GM19043 (cell line): ENCODE results near the gene ENPP7.

ENCODE experiments used
- ATAC-seq: cut with Tn5 transposase; IDR thresholded peaks from one replicate; pipeline ENCODE4 v1.9.1; 2021; ENCODE audit warnings: low read depth; ENCODE audit not compliant: unreplicated experiment

ENPP7 gene

DNA sequence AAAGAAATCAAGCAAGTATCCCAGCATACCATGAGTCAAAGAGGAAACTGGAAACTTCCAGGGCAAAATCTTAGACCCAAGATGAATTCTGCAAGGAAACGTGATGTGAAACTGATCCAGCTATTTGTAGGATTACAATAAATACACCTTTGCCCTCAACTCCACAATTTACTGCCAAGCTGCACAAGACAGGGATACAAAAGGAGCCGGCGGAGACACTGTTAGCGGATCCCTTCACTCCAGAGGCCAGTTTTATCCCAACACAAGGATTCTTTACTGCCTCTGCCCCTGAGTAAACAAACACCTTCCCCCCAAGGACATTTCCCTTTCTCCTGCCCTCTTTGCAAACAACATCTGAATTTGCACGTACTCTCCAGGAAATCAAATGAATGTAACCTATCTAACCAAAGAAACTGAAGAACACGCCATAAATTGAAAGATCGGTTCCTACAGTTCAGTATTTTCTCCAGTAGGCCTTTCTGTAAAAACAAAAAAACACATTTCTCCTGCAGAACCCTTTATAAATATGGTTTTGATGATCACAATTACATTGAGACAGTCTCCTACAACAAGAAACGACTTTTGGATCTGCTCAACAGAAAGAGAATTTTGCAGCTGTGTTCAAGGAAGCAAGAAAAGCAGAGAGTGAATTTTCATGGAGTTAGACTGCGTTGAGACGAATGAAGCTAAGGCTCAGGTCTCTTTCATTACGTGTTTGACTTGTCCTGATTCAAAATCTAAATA lies 45.8 kb downstream of the ENPP7 start:
- ATAC-seq: no peak

DNA sequence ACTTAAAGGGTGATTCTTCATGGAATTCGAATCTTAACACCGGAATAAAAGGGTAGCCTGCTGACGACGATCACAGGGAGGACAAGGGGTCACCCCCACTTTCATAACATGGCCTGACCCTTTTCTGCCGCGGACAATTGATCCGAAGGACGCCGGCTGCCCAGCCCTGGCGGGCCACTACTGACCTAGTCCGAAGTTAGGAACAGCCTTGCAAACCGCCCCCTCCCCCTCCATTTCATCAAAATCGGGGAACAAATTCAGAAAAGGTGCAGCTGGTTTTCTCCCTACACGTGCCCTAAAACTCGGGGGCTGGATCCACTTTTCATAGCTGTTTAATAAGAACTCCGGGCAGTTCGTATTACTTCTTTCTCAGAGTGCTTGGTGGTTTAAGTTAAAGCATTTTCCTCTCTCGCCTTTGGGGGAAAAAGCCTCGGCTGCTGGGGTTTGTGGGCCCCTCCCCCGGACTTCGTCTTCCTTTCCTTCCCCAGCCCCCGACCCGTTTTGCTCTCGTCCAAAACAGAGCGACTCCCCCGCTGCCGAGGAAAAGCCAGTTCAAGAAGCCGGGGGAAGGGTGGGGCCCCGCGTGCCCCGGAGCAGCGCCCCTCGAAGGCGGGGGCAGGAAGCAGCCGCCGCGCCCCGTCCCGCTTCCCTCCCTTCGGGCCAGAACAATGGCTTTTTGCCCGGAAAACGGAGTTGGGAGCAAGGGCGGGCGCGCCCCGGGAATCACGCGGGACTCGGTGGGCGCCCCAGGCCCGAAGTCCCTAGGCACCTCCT lies 46.6 kb downstream of the ENPP7 start:
- ATAC-seq: no peak

DNA sequence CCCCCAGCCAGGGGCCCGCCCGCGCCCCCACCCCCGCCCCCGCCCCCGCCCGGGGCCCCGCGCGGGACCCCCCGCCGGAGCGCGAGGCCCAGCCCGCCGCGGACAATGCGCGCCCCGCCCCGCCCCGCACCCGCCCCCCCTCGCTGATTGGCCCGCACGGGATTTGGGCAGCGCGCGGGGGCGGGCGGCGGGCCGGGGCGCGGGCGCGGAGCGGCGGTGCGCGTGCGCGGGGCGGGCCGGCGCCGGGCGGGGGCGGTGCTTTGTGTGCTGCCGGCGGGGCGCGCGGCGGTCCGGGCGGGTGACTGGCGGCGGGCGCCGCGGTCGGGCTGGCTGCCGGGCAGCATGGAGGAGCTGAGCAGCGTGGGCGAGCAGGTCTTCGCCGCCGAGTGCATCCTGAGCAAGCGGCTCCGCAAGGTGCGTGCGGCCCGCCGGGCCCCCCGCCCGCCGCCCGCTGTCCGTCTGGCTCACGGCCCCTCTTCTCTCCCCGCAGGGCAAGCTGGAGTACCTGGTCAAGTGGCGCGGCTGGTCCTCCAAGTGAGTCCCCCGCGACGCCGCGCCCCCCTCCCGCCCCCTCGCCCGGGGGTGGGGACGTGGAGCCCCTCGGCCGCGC lies 47.3 kb downstream of the ENPP7 start, which contains the start of gene CBX2:
CBX2 (plus strand) TSS at position 255 of the 610 bp plus-strand sequence; CDS start at position 343, 88 bp downstream.
- no peak for ATAC-seq

DNA sequence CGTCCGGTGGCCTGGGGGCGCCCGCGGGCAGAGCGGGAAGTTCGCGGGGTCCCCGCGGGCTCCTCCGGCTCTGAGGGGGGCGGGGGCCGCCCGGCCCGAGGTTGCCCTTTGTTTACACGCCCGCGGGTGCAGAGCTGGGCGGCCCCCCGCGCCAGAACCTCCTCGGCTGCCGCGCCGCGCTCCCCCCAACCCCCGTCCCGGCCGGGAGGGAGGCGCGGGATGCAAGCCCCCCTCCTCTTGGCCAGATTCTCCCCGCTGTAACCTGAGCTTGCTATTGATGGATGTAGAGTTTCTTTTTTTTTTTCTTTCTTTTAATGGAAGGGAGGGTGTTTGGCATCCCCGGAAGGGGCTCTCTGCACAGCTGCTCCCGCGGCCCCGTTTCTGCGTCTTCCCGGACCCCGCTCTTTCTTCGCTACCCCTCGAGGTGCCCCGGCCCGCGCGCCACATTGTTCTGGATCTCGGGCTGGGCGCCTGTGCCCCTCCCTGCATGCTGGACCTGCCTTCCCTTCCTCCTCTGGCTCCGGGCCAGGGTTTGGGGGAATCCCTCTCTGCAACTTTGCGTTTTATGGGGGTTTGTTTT lies 47.9 kb downstream of the ENPP7 start:
- ATAC-seq: no peak

DNA sequence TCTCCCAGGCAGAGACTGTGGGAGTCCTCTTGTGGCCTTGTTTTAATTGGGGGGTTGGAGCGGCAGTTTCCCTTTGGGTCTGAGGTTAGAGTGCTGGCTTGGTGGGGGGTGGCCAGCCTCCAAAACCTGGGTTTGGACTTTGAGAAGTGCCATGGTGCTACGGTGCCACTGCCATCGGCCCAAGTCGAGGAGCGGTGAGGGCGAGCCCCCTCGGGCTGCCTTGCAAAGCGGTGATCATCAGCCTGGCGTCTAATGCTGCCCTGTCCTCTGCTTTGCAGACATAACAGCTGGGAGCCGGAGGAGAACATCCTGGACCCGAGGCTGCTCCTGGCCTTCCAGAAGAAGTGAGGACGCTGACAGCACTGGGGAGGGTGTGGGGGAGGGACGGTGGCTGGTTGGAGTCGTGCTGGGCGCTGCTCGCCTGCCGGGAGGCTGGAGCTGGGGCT lies 48.4 kb downstream of the ENPP7 start:
- ATAC-seq: no peak

DNA sequence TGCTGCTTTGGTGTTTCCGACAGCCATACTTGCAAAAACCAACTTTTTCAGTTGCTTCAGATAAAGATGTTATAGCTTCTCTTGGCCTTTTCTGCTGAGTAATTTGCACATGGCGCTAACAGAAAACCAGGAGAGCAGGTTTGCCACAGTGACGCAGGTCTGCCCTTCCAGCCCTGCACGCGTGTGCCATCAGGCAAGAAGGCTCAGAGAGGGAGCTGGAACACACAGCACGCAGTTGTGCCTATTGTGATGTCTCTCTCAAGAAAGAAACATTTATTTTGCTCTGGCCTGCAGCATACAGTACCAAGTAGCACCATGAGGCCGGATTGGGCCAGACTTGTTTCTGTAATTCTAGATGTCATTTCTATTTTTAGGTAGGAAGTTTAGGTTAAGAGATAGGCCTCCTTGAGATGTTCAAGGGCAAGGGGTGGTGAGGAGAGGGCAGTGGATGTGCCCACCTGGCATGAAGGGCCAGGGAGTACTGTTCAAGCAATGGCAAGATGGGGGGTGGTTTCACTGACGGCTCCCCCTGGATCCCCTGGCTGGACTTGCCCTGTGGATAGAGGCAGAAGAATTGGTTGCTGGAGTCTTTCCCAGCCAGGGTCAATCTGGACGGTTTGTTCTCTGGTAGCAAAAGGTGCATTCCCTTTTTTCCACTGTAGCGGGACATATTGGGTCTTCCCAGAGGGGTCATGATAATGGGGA lies 49.1 kb downstream of the ENPP7 start:
- ATAC-seq: no peak

DNA sequence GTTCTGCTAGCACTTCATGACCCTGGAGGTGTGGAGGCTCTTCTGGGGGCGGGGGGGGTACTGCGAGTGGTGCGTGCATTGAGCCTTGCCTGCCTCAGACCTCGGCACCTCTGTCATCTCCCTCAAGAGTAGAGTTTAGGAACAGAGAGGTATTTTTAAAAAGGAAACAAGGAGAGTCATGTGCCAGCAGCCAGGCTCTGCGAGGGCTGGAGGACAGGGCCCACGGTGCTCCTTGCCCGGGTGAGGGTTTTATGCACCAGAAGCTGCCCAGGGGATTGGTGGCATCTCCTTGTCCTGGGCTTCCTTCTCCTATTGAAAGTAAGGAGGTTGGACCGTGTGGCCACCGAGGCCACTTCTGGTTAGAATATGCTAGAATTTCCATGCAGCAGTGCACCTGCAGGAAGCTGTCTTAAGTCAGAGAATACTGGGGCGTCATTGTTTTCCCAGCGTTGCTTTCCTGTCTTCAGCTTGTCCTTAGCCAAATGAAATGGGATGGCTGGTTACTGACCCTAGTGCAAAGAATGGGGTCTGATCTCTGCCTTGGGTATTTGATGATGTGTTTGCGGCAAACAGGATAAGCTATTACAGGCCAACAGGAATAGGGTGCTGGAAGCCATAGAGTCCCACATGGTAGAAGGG lies 50.4 kb downstream of the ENPP7 start:
- no peak for ATAC-seq

DNA sequence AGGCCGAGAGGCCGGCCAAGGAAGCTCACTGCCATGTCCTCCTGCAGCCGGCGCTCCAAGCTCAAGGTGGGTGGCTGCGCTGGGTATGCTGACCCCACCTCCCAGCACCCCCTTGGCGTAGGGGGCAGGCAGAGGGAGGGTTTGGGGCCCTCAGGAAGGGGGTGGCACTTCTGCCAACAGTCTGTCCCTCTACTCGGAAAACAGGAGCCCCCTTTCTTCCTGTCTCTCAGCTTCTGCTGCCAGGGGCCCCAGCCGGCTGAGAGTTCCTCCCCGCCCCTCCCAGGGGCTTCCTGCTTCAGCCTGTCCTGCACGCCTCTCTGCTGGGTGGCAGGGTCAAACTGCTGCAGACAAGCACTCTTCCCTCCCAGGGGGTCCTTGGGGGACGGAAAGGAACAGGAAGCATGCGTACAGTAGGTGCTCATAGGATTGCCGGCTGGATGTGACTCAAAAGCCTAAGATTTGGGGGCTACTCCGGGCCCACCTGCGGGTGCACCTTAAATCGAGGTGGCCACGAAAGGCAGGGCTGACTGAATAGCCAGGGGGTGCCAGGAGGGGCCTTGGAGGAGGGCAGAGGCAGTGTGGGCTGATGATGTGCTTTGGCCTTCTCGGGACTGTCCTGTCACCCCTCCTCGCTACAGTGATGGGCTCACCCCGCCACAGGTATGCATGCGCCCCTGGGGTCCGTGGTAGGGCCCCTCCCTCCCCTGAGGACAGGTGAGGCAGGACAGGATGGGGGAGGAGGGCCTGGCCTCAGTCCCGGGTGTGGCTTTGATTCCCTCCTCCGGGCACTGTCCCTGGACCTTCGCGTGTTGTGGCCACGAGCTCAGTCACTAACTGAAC lies 51.2 kb downstream of the ENPP7 start:
- no peak for ATAC-seq

DNA sequence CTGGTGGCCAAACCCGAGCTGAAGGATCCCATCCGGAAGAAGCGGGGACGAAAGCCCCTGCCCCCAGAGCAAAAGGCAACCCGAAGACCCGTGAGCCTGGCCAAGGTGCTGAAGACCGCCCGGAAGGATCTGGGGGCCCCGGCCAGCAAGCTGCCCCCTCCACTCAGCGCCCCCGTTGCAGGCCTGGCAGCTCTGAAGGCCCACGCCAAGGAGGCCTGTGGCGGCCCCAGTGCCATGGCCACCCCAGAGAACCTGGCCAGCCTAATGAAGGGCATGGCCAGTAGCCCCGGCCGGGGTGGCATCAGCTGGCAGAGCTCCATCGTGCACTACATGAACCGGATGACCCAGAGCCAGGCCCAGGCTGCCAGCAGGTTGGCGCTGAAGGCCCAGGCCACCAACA lies 53.1 kb downstream of the ENPP7 start:
- ATAC-seq: no peak

DNA sequence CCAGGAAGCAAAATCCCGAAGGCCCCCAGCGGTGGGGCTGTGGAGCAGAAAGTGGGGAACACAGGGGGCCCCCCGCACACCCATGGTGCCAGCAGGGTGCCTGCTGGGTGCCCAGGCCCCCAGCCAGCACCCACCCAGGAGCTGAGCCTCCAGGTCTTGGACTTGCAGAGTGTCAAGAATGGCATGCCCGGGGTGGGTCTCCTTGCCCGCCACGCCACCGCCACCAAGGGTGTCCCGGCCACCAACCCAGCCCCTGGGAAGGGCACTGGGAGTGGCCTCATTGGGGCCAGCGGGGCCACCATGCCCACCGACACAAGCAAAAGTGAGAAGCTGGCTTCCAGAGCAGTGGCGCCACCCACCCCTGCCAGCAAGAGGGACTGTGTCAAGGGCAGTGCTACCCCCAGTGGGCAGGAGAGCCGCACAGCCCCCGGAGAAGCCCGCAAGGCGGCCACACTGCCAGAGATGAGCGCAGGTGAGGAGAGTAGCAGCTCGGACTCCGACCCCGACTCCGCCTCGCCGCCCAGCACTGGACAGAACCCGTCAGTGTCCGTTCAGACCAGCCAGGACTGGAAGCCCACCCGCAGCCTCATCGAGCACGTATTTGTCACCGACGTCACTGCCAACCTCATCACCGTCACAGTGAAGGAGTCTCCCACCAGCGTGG lies 53.7 kb downstream of the ENPP7 start:
- ATAC-seq: no peak

DNA sequence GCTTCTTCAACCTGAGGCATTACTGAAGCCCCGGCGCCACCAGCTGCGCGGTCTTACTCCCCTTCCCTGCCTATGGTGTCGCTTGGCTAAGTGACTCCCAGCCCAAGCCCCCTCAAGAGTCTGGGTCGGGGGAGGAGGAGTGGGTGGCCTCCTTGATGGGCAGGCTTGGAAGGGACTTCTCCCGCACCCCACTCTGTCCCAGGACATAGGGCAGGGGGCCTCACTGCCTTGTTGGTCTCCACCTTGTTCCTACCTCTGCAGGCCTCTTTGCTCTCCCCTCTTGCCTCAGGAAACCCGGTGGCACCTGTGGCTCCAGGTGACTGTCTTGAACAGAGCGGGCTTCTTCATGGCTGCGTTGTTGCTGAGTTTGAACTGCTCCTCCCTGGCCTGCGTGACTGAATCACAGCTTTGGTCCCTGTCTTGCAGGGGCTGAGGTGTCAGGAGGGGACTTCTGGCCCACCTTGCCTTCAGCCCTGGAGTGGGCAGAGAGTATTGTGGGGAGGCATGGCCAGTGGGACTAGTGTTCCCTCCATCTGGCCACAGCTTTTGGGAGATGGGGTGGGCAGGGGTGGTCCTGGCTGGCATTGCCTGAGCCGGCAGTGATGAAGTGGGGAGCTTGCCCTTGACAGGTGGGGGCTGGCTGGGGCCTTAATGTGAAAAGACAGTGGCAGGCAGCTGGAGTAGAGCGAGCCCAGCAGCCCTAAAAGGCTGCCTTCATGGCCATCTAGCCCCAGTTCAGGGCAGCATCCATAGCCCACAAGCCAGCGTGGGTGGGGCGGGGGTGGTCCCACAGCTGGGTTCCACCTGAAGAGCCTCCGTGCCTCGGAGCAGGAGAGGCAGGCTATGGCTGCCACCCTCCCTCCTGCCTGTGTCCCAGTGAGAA lies 54.5 kb downstream of the ENPP7 start:
- no peak for ATAC-seq

DNA sequence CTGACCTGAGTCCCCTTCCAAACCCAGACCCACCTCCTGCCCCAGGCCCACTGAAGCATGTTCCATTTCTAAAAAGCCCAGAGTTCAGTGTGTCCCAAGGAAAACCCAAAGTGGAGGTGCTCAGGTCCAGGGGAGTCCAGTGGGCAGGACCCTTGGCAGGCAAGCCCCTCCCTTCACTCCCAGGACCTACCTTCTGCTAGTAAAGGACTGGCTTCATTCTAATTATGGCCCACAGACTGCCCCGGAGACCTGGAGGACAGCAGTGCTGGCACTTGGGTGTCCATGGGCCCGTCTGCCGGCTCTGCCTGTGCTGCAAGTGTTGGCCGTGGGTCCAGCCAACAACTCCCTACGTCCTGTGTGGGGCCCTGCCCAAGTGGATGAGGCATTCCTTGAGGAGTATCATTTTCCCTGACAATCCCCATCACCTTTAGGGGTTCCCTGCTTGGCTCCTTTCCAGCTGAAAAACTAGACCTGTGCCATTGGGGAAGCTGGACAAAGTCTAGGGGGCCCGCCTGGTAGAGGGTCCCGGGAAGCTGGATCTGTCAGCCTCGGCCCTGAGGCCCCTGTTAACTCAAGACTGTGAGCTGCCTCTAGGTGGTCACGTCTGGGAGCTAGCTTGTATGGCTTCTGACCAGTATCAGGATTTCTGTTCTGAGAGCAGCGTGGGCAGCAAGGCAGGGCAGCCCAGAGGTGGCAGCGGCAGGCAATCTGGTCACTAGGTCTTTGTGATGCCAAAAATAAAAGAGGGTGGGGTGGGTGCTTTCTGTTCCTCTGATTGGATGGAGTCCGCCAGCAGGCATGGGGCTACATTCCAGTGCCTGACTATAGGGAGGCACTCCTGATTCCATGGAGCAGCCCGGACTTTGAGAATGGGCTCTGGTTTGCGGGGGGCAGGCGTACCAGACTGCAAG lies 55.4 kb downstream of the ENPP7 start:
- no peak for ATAC-seq

DNA sequence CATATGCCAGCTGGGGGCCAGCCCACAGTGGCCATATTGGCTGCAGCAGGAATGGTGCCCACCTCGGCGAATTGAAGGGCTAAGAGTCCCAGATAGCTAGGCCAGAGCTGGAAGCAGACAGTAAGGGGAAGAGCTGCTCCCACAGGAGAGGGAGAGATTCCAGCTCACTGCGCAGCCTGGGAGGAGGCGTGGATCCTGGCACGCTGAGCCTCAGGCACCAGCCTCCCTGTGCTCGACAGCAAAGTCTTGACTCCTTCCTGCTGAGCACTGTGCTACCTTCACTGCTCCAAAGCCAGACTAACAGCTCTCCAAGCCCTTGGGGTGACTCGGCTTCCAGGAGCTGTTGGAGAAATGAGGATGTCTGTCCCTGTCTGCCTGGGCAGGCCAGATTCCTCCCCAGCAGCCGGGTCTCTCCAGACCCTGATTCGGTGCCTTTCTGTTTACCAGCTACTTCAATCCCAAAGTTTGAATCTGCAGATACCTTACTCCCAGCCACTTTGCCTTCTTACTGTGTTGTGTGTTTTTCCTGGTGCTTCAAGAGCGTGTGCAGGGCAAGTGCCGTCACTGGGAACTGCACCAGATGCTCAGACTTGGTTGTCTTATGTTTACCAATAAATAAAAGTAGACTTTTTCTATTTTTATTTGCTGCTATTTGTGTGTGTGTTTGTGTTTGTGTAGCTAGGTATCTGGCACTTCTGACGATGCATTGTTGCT lies 56.3 kb downstream of the ENPP7 start:
- no peak for ATAC-seq

DNA sequence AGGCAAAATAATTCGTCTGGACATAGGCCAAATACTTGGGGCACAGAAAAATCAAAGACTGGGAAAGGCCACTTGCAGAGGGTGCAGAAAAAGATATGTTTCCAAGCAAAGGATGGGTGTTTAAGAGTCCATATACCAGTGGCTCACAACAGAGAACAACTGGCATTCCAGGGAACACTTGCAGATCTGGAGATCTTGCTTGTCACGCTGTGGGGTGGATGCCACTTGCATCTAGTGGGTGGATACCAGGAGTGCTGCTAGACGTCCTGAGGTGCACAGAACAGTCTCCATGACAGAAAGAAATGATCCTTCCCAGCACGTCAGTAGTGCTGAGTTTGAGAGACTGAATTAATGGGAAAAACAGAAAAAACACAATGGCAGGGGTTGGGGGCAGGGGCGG lies 57.7 kb downstream of the ENPP7 start:
- no peak for ATAC-seq

DNA sequence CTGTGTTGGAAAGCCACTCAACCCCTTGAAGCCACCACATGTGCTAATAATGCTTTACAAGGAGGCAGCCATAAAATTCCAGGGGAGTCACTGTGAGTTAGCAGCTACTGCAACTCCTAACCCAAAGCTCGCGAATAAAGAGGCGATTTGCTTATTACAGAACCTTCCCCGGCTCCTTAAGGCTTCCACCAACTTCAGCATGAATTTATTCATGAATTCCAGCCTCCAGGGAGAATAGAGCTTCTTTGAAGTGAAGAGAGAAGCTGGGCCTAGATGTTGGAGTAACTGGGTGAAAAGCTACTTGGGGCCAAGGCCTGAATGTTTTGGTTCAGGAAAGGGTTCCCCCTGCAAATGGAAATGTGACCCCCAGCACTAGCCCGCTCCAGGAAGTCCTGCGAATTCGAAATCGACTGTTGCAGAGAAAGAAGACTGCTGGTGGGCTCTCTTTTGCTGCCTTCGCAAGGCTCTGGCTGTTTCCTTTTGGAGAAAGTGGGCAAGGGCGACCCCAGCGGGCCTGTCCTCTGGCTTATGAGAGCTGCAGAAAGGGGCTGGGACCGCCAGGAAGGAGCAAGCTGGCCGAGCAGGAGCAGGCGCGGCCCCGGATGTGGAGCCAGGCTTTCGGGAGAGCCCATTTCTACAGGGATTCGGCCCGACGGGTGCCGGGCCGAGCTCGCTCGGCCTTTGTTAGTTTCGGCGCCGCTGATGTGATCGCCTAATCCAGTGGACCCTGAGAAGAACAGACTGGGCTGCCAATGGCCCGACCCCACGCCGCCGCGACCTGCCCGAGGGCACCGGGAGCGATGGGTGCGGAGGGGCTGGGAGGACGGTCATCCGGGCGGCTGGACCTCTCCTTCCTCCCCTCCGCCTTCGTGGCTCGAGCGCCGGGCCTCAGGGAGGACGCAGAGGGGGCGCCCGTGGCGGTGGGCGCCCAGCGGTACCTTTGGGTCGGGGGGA lies 58.5 kb downstream of the ENPP7 start:
- ATAC-seq: no peak
